Hepatocyte (in vitro differentiated cells): ENCODE data around the gene RIN3. TPM values are rescaled to one million over a fixed set of nuclear protein-coding genes. Genes with fewer than 3 reads are reported as not detected.

ENCODE experiments used
- DNase-seq: peaks from one replicate; pipeline ENCODE4 v3.0.0-alpha.2; 2016; ENCODE audit warnings: low spot score
- H2AFZ ChIP-seq: fragments of 200-600 bp; sonication (generic); 2 replicates; pipeline ENCODE4 v1.6.0; 2016; ENCODE audit warnings: antibody characterized with exemption, mild to moderate bottlenecking
- H3K27ac ChIP-seq: fragments of 200-600 bp; sonication (generic); 2 replicates; pipeline ENCODE4 v1.5.1; 2016; ENCODE audit warnings: mild to moderate bottlenecking
- H3K27me3 ChIP-seq: fragments of 200-600 bp; sonication (generic); 2 replicates; pipeline ENCODE4 v1.6.1; 2016
- H3K36me3 ChIP-seq: fragments of 200-600 bp; sonication (generic); replicated peaks from 2 replicates; pipeline ENCODE4 v1.5.1; 2016; ENCODE audit warnings: low read depth; ENCODE audit not compliant: insufficient read depth
- H3K4me1 ChIP-seq: fragments of 200-600 bp; sonication (generic); 2 replicates; pipeline ENCODE4 v1.5.1; 2016; ENCODE audit warnings: mild to moderate bottlenecking, moderate library complexity; ENCODE audit not compliant: insufficient read depth
- H3K4me2 ChIP-seq: fragments of 200-600 bp; sonication (generic); 2 replicates; pipeline ENCODE4 v1.6.0; 2016
- H3K4me3 ChIP-seq: fragments of 200-600 bp; sonication (generic); 2 replicates; pipeline ENCODE4 v1.5.1; 2016; ENCODE audit warnings: mild to moderate bottlenecking
- H3K79me2 ChIP-seq: fragments of 200-600 bp; sonication (generic); 2 replicates; pipeline ENCODE4 v1.6.0; 2017; ENCODE audit warnings: mild to moderate bottlenecking
- H3K9me2 ChIP-seq: fragments of 200-600 bp; sonication (generic); replicated peaks from 2 replicates; pipeline ENCODE4 v1.6.0; 2017; ENCODE audit warnings: mild to moderate bottlenecking; ENCODE audit not compliant: insufficient read depth
- H3K9me3 ChIP-seq: fragments of 200-600 bp; sonication (generic); 2 replicates; pipeline ENCODE4 v1.5.1; 2016; ENCODE audit warnings: low read depth, mild to moderate bottlenecking
- H4K20me1 ChIP-seq: fragments of 200-600 bp; sonication (generic); 2 replicates; pipeline ENCODE4 v1.6.0; 2016; ENCODE audit warnings: mild to moderate bottlenecking; ENCODE audit not compliant: insufficient read depth, poor library complexity, severe bottlenecking
- EZH2 ChIP-seq: fragments of 200-600 bp; sonication (generic); IDR thresholded peaks from 2 replicates; pipeline ENCODE4 v1.6.1; 2016; ENCODE audit warnings: antibody characterized with exemption, mild to moderate bottlenecking, borderline replicate concordance
- EZH2phosphoT487 ChIP-seq: fragments of 200-600 bp; sonication (generic); IDR thresholded peaks from one replicate; pipeline ENCODE4 v1.6.1; 2018; ENCODE audit warnings: antibody characterized with exemption, mild to moderate bottlenecking, low read depth, moderate library complexity; ENCODE audit not compliant: unreplicated experiment, severe bottlenecking
- WGBS: methylation state at CpG from one replicate; pipeline ENCODE4 v1.1.6; 2016; ENCODE audit warnings: low lambda C conversion rate; ENCODE audit errors: missing lambda C conversion rate; 5-methylcytosine and 5-hydroxymethylcytosine counted together
- polyA plus RNA-seq: library from polyadenylated mRNA; unstranded; fragments of >200 nt; fragmentation: Nextera tagmentation; extraction: Ambion mirVana; gene quantifications from 2 replicates; pipeline ENCODE4 v1.2.1, GENCODE V29; 2016
- total RNA-seq: library from RNA; depleted of rRNA; stranded (reverse); fragments of >200 nt; gene quantifications from 2 replicates; pipeline ENCODE4 v1.2.3, GENCODE V29; 2014
- TF ChIP-seq, protein P1 (sequence below): fragments of 200-600 bp; sonication (generic); IDR thresholded peaks from 2 replicates; pipeline ENCODE4 v1.5.1; 2016; ENCODE audit warnings: antibody characterized with exemption, mild to moderate bottlenecking; ENCODE audit not compliant: poor library complexity

Gene RIN3
- total RNA-seq: 4.2 and 4.7 TPM in 2 replicates
- polyA plus RNA-seq: 8.6 and 11.8 TPM in 2 replicates

GRCh38 chr14:92513204-92513965, at the start of gene RIN3:
Gene RIN3, plus strand, starts transcription at chr14:92513781. Its CDS starts 152 bp downstream, at chr14:92513933.
- no peaks in the 10 kb centered on the region for H4K20me1 ChIP-seq
- peak within 1 kb of the TSS; percentile 59 for H3K27ac ChIP-seq
- peak within 1 kb of the TSS; percentile 85 for H3K4me3 ChIP-seq
- WGBS: 8% methylated on average over 67 of the region's 79 CpGs
- H3K36me3 ChIP-seq: no peaks in the 10 kb centered on the region
- no peak for TF ChIP-seq EZH2phosphoT487
- TF ChIP-seq, protein P1, sequence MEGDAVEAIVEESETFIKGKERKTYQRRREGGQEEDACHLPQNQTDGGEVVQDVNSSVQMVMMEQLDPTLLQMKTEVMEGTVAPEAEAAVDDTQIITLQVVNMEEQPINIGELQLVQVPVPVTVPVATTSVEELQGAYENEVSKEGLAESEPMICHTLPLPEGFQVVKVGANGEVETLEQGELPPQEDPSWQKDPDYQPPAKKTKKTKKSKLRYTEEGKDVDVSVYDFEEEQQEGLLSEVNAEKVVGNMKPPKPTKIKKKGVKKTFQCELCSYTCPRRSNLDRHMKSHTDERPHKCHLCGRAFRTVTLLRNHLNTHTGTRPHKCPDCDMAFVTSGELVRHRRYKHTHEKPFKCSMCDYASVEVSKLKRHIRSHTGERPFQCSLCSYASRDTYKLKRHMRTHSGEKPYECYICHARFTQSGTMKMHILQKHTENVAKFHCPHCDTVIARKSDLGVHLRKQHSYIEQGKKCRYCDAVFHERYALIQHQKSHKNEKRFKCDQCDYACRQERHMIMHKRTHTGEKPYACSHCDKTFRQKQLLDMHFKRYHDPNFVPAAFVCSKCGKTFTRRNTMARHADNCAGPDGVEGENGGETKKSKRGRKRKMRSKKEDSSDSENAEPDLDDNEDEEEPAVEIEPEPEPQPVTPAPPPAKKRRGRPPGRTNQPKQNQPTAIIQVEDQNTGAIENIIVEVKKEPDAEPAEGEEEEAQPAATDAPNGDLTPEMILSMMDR: no peak
- TF ChIP-seq EZH2: no peak
- no peaks in the 10 kb centered on the region for H3K9me3 ChIP-seq
- H3K4me2 ChIP-seq: peak within 1 kb of the TSS; percentile 99
- H3K27me3 ChIP-seq: no peaks in the 10 kb centered on the region
- H3K9me2 ChIP-seq: no peaks in the 10 kb centered on the region
- H2AFZ ChIP-seq: peak within 1 kb of the TSS; percentile 97
- H3K4me1 ChIP-seq: peaks cover 21% of the 10 kb centered on the region
- peaks cover 20% of the 10 kb centered on the region for H3K79me2 ChIP-seq
- DNase-seq: peak; percentile 74

DNA sequence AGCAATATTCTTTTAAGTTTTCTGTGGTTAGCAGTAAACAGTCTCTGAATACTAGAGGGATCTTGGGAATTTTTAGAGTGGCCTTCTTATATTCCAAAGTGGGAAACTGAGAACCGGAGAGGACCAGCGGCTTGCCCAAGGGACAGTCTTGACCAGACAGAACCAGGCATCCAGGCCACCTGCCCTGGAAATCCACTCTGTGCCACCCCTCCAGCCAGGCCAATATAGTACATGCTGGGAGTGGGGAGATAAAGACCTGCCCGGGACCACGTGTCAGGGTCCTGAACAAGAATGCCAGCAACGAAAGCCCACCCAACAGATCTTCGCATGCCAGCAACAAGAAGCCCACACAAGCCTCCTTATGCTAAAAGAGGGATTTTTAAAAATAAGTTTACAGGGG, 49.4 kb upstream of the RIN3 start:
- no peaks in the 10 kb centered on the region for H3K4me1 ChIP-seq
- H3K4me2 ChIP-seq: no peak overlapping the region
- no peaks in the 10 kb centered on the region for H3K27me3 ChIP-seq
- no peak overlapping the region for H2AFZ ChIP-seq
- H3K36me3 ChIP-seq: no peaks in the 10 kb centered on the region
- H4K20me1 ChIP-seq: no peaks in the 10 kb centered on the region
- WGBS: 96% methylated on average over 6 of the region's 6 CpGs
- TF ChIP-seq, protein P1: no peak
- no peak for TF ChIP-seq EZH2phosphoT487
- TF ChIP-seq EZH2: no peak
- H3K4me3 ChIP-seq: no peak overlapping the region
- H3K79me2 ChIP-seq: no peaks in the 10 kb centered on the region
- H3K9me3 ChIP-seq: no peaks in the 10 kb centered on the region
- no peaks in the 10 kb centered on the region for H3K9me2 ChIP-seq
- no peak for DNase-seq
- H3K27ac ChIP-seq: no peak overlapping the region

DNA sequence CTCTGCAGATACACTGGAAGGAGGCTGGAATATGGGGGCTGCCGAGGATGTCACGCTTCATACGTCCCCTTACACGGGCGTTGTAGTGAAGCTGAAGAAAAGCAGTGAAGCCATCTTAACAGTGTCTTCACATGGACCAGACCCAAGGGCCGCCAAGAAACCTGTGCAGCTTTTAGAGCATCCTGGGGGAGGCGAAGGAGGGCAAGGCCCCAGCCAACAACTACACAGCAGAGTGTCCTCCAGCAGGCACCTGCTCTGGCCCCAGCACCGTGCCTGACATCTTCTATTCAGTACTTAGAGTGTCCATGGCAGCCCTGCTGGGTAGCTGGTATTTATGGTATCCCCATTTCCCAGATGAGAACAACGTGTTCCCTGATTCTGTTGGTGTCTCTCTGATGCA, 48.9 kb upstream of the RIN3 start:
- no peaks in the 10 kb centered on the region for H3K27me3 ChIP-seq
- H3K4me2 ChIP-seq: no peak overlapping the region
- 93% methylated on average over 9 of the region's 9 CpGs for WGBS
- TF ChIP-seq EZH2 (no peak), EZH2phosphoT487 (no peak)
- TF ChIP-seq, protein P1: no peak
- no peaks in the 10 kb centered on the region for H3K9me3 ChIP-seq
- H3K79me2 ChIP-seq: no peaks in the 10 kb centered on the region
- H4K20me1 ChIP-seq: no peaks in the 10 kb centered on the region
- no peaks in the 10 kb centered on the region for H3K36me3 ChIP-seq
- no peaks in the 10 kb centered on the region for H3K9me2 ChIP-seq
- no peaks in the 10 kb centered on the region for H3K4me1 ChIP-seq
- H2AFZ ChIP-seq: no peak overlapping the region
- H3K4me3 ChIP-seq: no peak overlapping the region
- no peak for DNase-seq
- H3K27ac ChIP-seq: no peak overlapping the region
